Glutamatergic neuron (in vitro differentiated cells): ENCODE data around the gene REXO1. TPM values are rescaled to one million over a fixed set of nuclear protein-coding genes. Genes with fewer than 3 reads are reported as not detected.
"Not testable (repeated sequence)": the region's sequence is repeated elsewhere in the genome, so short reads cannot be mapped to it uniquely, and the experiment has no call there.

Source experiments
- DNase-seq: peaks from one replicate; pipeline ENCODE4 v3.0.0; 2022
- H3K27ac Mint-ChIP-seq: one replicate; pipeline ENCODE4 v1.8.0; 2020; ENCODE audit warnings: mild to moderate bottlenecking, mixed read lengths, inconsistent platforms; ENCODE audit not compliant: unreplicated experiment
- H3K27me3 Mint-ChIP-seq: one replicate; pipeline ENCODE4 v1.8.0; 2020; ENCODE audit warnings: mild to moderate bottlenecking, moderate library complexity, mixed read lengths, inconsistent platforms; ENCODE audit not compliant: unreplicated experiment
- H3K36me3 Mint-ChIP-seq: one replicate; pipeline ENCODE4 v1.8.0; 2020; ENCODE audit warnings: mild to moderate bottlenecking, mixed read lengths, inconsistent platforms; ENCODE audit not compliant: unreplicated experiment
- H3K4me1 Mint-ChIP-seq: one replicate; pipeline ENCODE4 v1.8.0; 2020; ENCODE audit warnings: mild to moderate bottlenecking, low read depth, mixed read lengths, inconsistent platforms; ENCODE audit not compliant: unreplicated experiment
- H3K4me3 Mint-ChIP-seq: one replicate; pipeline ENCODE4 v1.8.0; 2020; ENCODE audit warnings: mild to moderate bottlenecking, mixed read lengths, inconsistent platforms; ENCODE audit not compliant: unreplicated experiment
- H3K9me3 Mint-ChIP-seq: one replicate; pipeline ENCODE4 v1.8.0; 2020; ENCODE audit warnings: mild to moderate bottlenecking, moderate library complexity, mixed read lengths, inconsistent platforms; ENCODE audit not compliant: unreplicated experiment
- total RNA-seq: library from RNA; stranded (reverse); fragmentation: NEBNext Ultra II Directional; extraction: Animal tissue kit (Norgen Biotek cat#: 25700); gene quantifications from one replicate; pipeline ENCODE4 v1.2.1, GENCODE V29; 2021; ENCODE audit not compliant: unreplicated experiment
- TF ChIP-seq, protein P1 (sequence below): fragments of 200-600 bp; sonication (generic); IDR thresholded peaks from one replicate; pipeline ENCODE4 v1.5.0; 2021; ENCODE audit not compliant: partially characterized antibody, unreplicated experiment

REXO1 gene
- total RNA-seq, 1 donor from 2014 or later: 65.7 TPM

DNA sequence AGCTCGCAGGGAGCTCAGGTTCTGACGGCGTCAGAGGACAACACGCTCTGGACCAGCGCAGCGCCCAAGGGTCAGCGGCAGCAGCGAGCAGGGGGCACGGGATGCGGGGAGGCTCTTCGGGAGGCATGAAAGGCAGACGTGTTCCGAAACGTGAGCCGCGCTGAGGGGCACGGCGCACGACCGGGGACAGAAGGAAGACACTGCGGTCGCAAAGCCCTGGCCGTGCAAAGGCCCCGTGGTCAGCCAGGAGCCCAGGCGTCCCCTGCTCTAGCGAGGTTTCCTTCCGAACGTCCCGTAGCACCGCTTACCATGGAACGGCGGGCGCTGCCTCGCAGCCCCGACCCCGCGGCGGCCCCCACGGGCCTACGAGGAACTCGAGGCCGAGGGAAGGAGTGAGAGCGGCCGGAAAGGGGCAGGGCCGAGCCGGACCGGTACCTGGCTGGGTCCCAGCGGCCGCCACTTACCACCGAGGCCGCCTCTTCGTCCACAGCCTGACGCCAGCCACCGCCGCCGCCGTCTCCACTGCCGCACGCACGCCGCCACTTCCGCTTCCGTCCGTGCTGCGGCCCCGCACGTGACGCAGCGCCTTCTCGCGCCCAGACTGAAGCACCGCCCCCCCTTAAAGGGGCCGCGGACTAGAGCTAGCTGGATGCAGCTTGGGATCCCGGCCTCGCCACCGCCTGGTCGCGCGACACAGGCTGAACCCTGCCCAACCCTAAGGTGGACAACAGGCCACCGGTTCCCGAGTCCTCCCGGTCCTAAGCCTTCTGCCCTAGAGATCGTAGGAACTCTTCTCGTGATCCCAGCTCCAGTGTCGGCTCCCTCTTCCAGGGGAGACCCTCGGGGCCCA is 27.6 kb upstream of the REXO1 start:
- DNase-seq: peak; percentile 94

DNA sequence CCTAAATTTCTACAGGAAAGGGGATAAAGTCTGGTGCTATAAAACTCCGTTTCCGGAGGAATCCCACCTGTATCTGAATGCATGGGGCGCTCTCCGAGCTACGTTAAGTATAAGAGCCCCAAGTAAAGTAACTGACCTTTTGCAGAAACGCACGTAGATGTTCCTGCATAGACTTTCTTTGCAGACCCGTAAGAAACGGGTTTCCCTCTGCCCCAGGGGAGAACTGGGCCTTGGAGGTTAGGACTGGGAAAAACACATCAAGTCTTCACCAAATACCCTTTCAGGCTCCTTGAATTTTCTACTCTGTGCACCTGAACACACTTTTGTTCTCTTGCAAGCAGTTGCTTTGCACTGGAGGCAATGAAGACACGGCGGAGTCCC is 27.0 kb upstream of the REXO1 start:
- Mint-ChIP-seq H3K4me3 (peak overlapping the region; percentile 96), H3K27ac (peak overlapping the region; percentile 70), H3K9me3 (peaks cover 12% of the 10 kb centered on the region), H3K4me1 (peaks cover 15% of the 10 kb centered on the region)
- DNase-seq, H3K27me3 Mint-ChIP-seq, H3K36me3 Mint-ChIP-seq: not testable (repeated sequence)

More for the DNA sequence above, 27.6 kb upstream of the REXO1 start:
- TF ChIP-seq, protein P1, sequence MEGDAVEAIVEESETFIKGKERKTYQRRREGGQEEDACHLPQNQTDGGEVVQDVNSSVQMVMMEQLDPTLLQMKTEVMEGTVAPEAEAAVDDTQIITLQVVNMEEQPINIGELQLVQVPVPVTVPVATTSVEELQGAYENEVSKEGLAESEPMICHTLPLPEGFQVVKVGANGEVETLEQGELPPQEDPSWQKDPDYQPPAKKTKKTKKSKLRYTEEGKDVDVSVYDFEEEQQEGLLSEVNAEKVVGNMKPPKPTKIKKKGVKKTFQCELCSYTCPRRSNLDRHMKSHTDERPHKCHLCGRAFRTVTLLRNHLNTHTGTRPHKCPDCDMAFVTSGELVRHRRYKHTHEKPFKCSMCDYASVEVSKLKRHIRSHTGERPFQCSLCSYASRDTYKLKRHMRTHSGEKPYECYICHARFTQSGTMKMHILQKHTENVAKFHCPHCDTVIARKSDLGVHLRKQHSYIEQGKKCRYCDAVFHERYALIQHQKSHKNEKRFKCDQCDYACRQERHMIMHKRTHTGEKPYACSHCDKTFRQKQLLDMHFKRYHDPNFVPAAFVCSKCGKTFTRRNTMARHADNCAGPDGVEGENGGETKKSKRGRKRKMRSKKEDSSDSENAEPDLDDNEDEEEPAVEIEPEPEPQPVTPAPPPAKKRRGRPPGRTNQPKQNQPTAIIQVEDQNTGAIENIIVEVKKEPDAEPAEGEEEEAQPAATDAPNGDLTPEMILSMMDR: no peak
- peak overlapping the region; percentile 88 for H3K27ac Mint-ChIP-seq
- peaks cover 12% of the 10 kb centered on the region for H3K9me3 Mint-ChIP-seq
- H3K36me3 Mint-ChIP-seq: no peaks in the 10 kb centered on the region
- H3K27me3 Mint-ChIP-seq: peaks cover 10% of the 10 kb centered on the region
- H3K4me3 Mint-ChIP-seq: peak overlapping the region; percentile 96
- H3K4me1 Mint-ChIP-seq: peaks cover 15% of the 10 kb centered on the region

DNA sequence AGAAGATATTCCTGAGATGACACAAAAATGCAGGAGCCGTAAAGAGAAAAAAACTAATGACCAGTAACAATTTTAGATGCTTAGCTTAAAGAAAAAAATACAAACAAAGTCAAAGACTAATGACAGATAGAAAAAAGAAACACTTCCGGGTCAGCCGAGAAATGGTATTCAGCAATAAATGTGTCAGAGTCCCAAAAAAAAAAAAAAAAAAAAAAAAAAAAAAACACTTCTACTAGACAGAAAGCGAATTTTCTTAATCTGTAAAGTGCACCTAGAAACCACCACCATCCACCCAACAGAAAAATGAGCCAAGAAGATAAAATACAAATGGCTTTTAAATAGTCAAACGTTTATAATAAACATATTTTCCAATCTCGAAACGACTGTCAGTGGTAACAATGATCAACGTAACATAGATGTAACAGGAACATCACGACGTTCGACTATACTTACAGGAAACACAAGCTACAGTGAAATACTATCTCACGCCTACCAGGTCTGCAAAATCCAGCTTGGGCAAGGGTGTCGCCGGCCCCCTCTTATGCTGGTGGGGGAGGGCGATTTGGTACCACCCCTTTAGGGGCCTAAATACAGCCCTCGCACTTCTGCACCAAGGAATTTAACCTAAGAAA is 26.4 kb upstream of the REXO1 start:
- peak overlapping the region; percentile 96 for H3K4me3 Mint-ChIP-seq
- H3K9me3 Mint-ChIP-seq: peaks cover 12% of the 10 kb centered on the region
- peaks cover 15% of the 10 kb centered on the region for H3K4me1 Mint-ChIP-seq
- DNase-seq: no peak
- H3K36me3 Mint-ChIP-seq: no peaks in the 10 kb centered on the region
- H3K27me3 Mint-ChIP-seq: peaks cover 10% of the 10 kb centered on the region
- H3K27ac Mint-ChIP-seq: peak overlapping the region; percentile 43
- TF ChIP-seq, protein P1: no peak

DNA sequence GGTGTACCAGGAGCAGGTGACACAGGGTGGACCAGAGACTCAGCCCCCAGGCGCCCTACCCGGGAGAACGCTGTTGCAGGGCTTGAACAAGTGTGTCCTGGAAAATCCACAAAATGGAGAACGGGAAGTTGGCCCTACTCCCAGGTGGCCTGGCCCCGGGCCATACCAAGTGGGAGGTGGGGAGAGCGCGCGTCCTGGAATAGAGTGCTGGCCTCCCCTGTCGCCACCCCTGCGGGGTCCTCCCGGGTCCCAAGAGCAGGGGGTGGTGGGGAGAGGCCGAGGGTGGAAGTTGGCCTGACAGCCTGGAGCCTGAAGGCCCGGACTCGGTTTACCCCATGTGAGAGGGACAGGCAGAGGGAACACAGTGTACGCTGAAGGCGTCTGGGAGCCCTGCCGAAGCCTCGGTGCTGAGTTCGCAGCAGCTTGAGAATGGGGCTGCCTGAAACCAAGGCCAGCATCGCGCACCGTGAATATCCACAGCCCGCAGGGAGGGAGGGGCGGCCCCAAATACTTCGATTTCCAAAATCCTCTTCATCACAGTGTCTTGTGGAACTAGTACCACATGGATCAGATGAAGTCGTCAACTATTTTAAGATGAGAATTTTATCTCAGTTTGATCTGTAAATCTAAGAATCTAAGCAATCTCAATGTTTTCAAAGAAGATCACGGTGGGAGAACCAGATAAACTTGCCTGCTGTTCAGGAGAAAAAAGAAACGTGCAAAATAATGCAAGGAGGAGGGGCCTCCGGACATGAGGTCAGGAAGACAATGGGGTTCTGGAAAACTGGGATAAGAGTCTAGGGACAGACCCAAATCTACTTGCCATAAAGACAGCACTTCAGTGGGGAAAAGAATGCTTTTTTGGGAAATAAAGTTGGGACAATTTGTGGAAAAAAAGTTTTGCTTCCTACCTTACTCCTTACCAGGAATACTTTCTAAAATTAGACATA is 25.5 kb upstream of the REXO1 start:
- peak overlapping the region; percentile 96 for H3K4me3 Mint-ChIP-seq
- H3K36me3 Mint-ChIP-seq: no peaks in the 10 kb centered on the region
- peaks cover 10% of the 10 kb centered on the region for H3K27me3 Mint-ChIP-seq
- H3K27ac Mint-ChIP-seq: peak overlapping the region; percentile 17
- TF ChIP-seq, protein P1: no peak
- DNase-seq: no peak
- peaks cover 12% of the 10 kb centered on the region for H3K9me3 Mint-ChIP-seq
- H3K4me1 Mint-ChIP-seq: peaks cover 15% of the 10 kb centered on the region

DNA sequence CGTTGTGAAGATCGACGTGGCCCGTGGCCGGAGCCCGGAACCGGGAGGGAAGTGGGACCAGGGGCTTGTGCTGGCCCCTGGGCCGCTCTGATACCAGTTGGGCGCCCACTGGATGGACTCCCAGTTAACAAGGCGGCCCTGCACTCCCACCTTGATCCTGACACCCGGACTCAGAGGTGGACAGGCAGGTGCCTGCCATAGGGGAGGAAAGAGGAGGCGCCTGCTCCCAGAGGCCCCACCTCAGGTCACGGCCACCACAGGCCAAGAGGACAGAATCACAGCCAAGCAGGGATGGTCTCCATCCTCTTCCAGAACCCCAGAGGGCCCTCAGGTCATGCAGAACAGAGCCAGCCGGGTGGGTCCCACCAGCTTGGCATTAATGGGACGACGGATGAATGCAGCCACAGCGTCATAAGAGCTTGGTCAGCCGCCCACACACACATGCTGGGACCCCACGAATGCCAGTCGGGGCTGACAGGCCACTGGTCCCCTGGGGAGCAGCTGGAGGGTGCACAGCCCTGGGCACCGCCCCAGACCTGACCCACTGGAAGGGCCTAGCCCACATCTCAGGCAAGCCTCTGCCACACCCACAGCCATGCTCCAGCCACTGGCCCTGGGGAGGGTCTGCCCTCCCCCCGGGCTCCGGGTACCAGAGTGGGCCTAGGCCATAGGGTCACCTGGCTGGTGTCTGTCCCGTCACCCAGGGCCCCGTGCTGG is 24.7 kb upstream of the REXO1 start:
- Mint-ChIP-seq H3K27ac (no peak overlapping the region), H3K9me3 (peaks cover 12% of the 10 kb centered on the region), H3K4me1 (peaks cover 12% of the 10 kb centered on the region), H3K27me3 (peaks cover 10% of the 10 kb centered on the region), H3K36me3 (no peaks in the 10 kb centered on the region), H3K4me3 (no peak overlapping the region)
- DNase-seq: no peak
- TF ChIP-seq, protein P1: no peak
